ENCODE results near the gene TUBGCP2.

GRCh38 chr10:133270773-133271297 lies 37.8 kb downstream of the TUBGCP2 start:
- TF ChIP-seq EZH2 (IDR thresholded peaks at IDR 0.05) (no peak), CTCF (IDR thresholded peaks at IDR 0.05 in 2 of 3, conservative IDR thresholded peaks at IDR 0.05 in 1 of 3; ENCODE audit: borderline replicate concordance in 1 of 3, insufficient read depth in 1 of 3, low read depth in 2 of 3, low read length in 2 of 3) (no peak)
